HG03280 (cell line): ENCODE data around the gene VWA8.
A peak's percentile ranks its signal among the peaks of the same experiment; 100 is the strongest.

Experiments
- ATAC-seq: cut with Tn5 transposase; IDR thresholded peaks from one replicate; pipeline ENCODE4 v1.9.1; 2021; ENCODE audit warnings: mild to moderate bottlenecking, moderate library complexity; ENCODE audit not compliant: unreplicated experiment

Gene VWA8

GRCh38 chr13:41697578-41697977, 263.3 kb downstream of the VWA8 start:
- no peak for ATAC-seq

- no peak for ATAC-seq
These were observed 264.5 kb downstream of the VWA8 start for GRCh38 chr13:41696163-41697003.

- no peak for ATAC-seq
These were observed 266.2 kb downstream of the VWA8 start for GRCh38 chr13:41694545-41695301.

GRCh38 chr13:41693434-41693833, 267.5 kb downstream of the VWA8 start:
- ATAC-seq = no peak

GRCh38 chr13:41691274-41691673, 269.6 kb downstream of the VWA8 start:
- no peak for ATAC-seq

- no peak for ATAC-seq
These were observed 278.1 kb downstream of the VWA8 start for GRCh38 chr13:41682766-41683165.

- ATAC-seq = no peak
These were observed 278.9 kb downstream of the VWA8 start for GRCh38 chr13:41682001-41682400.

- ATAC-seq = no peak
These were observed 279.3 kb downstream of the VWA8 start for GRCh38 chr13:41681587-41681986.

- ATAC-seq = no peak
These were observed 280.0 kb downstream of the VWA8 start for GRCh38 chr13:41680900-41681299.

- no peak for ATAC-seq
These were observed 282.1 kb downstream of the VWA8 start for GRCh38 chr13:41678848-41679247.

GRCh38 chr13:41678249-41678648, 282.7 kb downstream of the VWA8 start:
- no peak for ATAC-seq

- no peak for ATAC-seq
These were observed 285.6 kb downstream of the VWA8 start for GRCh38 chr13:41675306-41675705.

- ATAC-seq = no peak
These were observed 286.7 kb downstream of the VWA8 start for GRCh38 chr13:41674246-41674645.

- no peak for ATAC-seq
These were observed 287.3 kb downstream of the VWA8 start for GRCh38 chr13:41673640-41674039.

- no peak for ATAC-seq
These were observed 290.0 kb downstream of the VWA8 start for GRCh38 chr13:41670873-41671443.

- ATAC-seq = peak; percentile 88
These were observed 292.7 kb downstream of the VWA8 start for GRCh38 chr13:41668130-41668757.

- ATAC-seq = no peak
These were observed 294.3 kb downstream of the VWA8 start for GRCh38 chr13:41666644-41667043.

- ATAC-seq = no peak
These were observed 300.5 kb downstream of the VWA8 start for GRCh38 chr13:41660411-41660810.

- no peak for ATAC-seq
These were observed 302.8 kb downstream of the VWA8 start for GRCh38 chr13:41658057-41658661.

GRCh38 chr13:41655997-41656396, 304.9 kb downstream of the VWA8 start:
- ATAC-seq = no peak

GRCh38 chr13:41654796-41655195, 306.1 kb downstream of the VWA8 start:
- no peak for ATAC-seq
